CD4-positive, alpha-beta T cell treated with Interleukin-12 subunit alpha and Interleukin-12 subunit beta, for 1 hour (primary cell): ENCODE measurements around the gene SLMAP.

ENCODE experiments used
- DNase-seq: peaks from one replicate; pipeline ENCODE4 v3.0.0-alpha.2; 2020

The SLMAP gene

GRCh38 chr3:57948080-57948671 lies 192.1 kb downstream of the SLMAP start:
- DNase-seq, result no peak

- no peak for DNase-seq
These were observed 192.7 kb downstream of the SLMAP start for GRCh38 chr3:57948781-57949242.

- DNase-seq, result no peak
These were observed 193.2 kb downstream of the SLMAP start for GRCh38 chr3:57949344-57949743.

GRCh38 chr3:57949785-57950615 lies 193.9 kb downstream of the SLMAP start:
- no peak for DNase-seq

- DNase-seq, result peak; percentile 5
These were observed 195.2 kb downstream of the SLMAP start for GRCh38 chr3:57951066-57951882.

GRCh38 chr3:57952208-57952631 lies 196.1 kb downstream of the SLMAP start:
- DNase-seq, result no peak

- DNase-seq, result no peak
These were observed 196.5 kb downstream of the SLMAP start for GRCh38 chr3:57952651-57953050.

- no peak for DNase-seq
These were observed 197.5 kb downstream of the SLMAP start for GRCh38 chr3:57953576-57953975.

- no peak for DNase-seq
These were observed 200.2 kb downstream of the SLMAP start for GRCh38 chr3:57956119-57956832.

- DNase-seq, result no peak
These were observed 200.7 kb downstream of the SLMAP start for GRCh38 chr3:57956833-57957174.

- no peak for DNase-seq
These were observed 201.7 kb downstream of the SLMAP start for GRCh38 chr3:57957824-57958223.

GRCh38 chr3:57958642-57959422 lies 202.7 kb downstream of the SLMAP start:
- DNase-seq, result no peak

- DNase-seq, result no peak
These were observed 203.5 kb downstream of the SLMAP start for GRCh38 chr3:57959423-57960173.

- DNase-seq, result no peak
These were observed 204.0 kb downstream of the SLMAP start for GRCh38 chr3:57960174-57960505.

GRCh38 chr3:57961177-57961827 lies 205.2 kb downstream of the SLMAP start:
- DNase-seq, result no peak

- DNase-seq, result no peak
These were observed 205.8 kb downstream of the SLMAP start for GRCh38 chr3:57961828-57962447.

- DNase-seq, result no peak
These were observed 206.3 kb downstream of the SLMAP start for GRCh38 chr3:57962448-57962834.

- no peak for DNase-seq
These were observed 207.8 kb downstream of the SLMAP start for GRCh38 chr3:57963811-57964346.

GRCh38 chr3:57966829-57967228 lies 210.7 kb downstream of the SLMAP start:
- no peak for DNase-seq

GRCh38 chr3:57967590-57967989 lies 211.5 kb downstream of the SLMAP start:
- DNase-seq, result no peak
